ENCODE results near the gene KRTAP17-1. TPM values are rescaled to one million over a fixed set of nuclear protein-coding genes. Genes with fewer than 3 reads are reported as not detected.

The KRTAP17-1 gene
- total RNA-seq, 1 donor from 2014 or later: not detected

- H3K27me3 Mint-ChIP-seq (ENCODE audit: unreplicated experiment): no peaks in the 10 kb centered on the region
- H3K36me3 Mint-ChIP-seq (ENCODE audit: low read depth, unreplicated experiment): no peaks in the 10 kb centered on the region
- H3K4me1 Mint-ChIP-seq (ENCODE audit: unreplicated experiment): no peaks in the 10 kb centered on the region
- H3K27ac Mint-ChIP-seq (ENCODE audit: unreplicated experiment): no peak overlapping the region
- TF ChIP-seq CTCF (IDR thresholded peaks at IDR 0.05; ENCODE audit: unreplicated experiment): no peak
- DNase-seq (ENCODE audit: low spot score): no peak
- H3K9me3 Mint-ChIP-seq (ENCODE audit: unreplicated experiment): no peaks in the 10 kb centered on the region
- H3K4me3 Mint-ChIP-seq (ENCODE audit: unreplicated experiment): no peak overlapping the region
Measured at GRCh38 chr17:41267711-41268110, 47.8 kb downstream of the KRTAP17-1 start.

GRCh38 chr17:41265078-41265477 lies 50.4 kb downstream of the KRTAP17-1 start, which contains the start of gene KRTAP9-6:
Gene KRTAP9-6, plus strand, starts transcription at chr17:41265378. Its CDS starts 0 bp downstream, at chr17:41265378.
- no peaks in the 10 kb centered on the region for H3K27me3 Mint-ChIP-seq (ENCODE audit: unreplicated experiment)
- no peaks in the 10 kb centered on the region for H3K36me3 Mint-ChIP-seq (ENCODE audit: low read depth, unreplicated experiment)

More at GRCh38 chr17:41265078-41265477, 50.4 kb downstream of the KRTAP17-1 start, which contains the start of gene KRTAP9-6:
- Mint-ChIP-seq H3K9me3 (ENCODE audit: unreplicated experiment) (no peaks in the 10 kb centered on the region), H3K4me1 (ENCODE audit: unreplicated experiment) (no peaks in the 10 kb centered on the region), H3K27ac (ENCODE audit: unreplicated experiment) (no peak within 1 kb of the TSS), H3K4me3 (ENCODE audit: unreplicated experiment) (no peak within 1 kb of the TSS)
- no peak for DNase-seq (ENCODE audit: low spot score)
- TF ChIP-seq CTCF (IDR thresholded peaks at IDR 0.05; ENCODE audit: unreplicated experiment): no peak

Other genes with a start within 250 kb of the KRTAP17-1 start
- not detected for gene KRTAP2-4, start 249.8 kb downstream of the KRTAP17-1 start, total RNA-seq (ENCODE audit: unreplicated experiment)
- gene KRTAP4-7, start 231.6 kb downstream of the KRTAP17-1 start, total RNA-seq (ENCODE audit: unreplicated experiment): not detected
- gene KRTAP4-8, start 217.6 kb downstream of the KRTAP17-1 start, total RNA-seq (ENCODE audit: unreplicated experiment): not detected
- gene KRTAP4-16, start 213.5 kb downstream of the KRTAP17-1 start, total RNA-seq (ENCODE audit: unreplicated experiment): not detected
- not detected for gene KRTAP4-9, start 210.3 kb downstream of the KRTAP17-1 start, total RNA-seq (ENCODE audit: unreplicated experiment)
- not detected for gene KRTAP4-11, start 197.3 kb downstream of the KRTAP17-1 start, total RNA-seq (ENCODE audit: unreplicated experiment)
- not detected for gene KRTAP4-12, start 191.5 kb downstream of the KRTAP17-1 start, total RNA-seq (ENCODE audit: unreplicated experiment)
- gene KRTAP4-6, start 175.2 kb downstream of the KRTAP17-1 start, total RNA-seq (ENCODE audit: unreplicated experiment): not detected
- not detected for gene KRTAP4-5, start 165.9 kb downstream of the KRTAP17-1 start, total RNA-seq (ENCODE audit: unreplicated experiment)
- gene KRTAP4-4, start 155.0 kb downstream of the KRTAP17-1 start, total RNA-seq (ENCODE audit: unreplicated experiment): not detected
- not detected for gene KRTAP4-3, start 147.5 kb downstream of the KRTAP17-1 start, total RNA-seq (ENCODE audit: unreplicated experiment)
- not detected for gene KRTAP4-2, start 137.5 kb downstream of the KRTAP17-1 start, total RNA-seq (ENCODE audit: unreplicated experiment)
- not detected for gene KRTAP4-1, start 130.8 kb downstream of the KRTAP17-1 start, total RNA-seq (ENCODE audit: unreplicated experiment)
- not detected for gene KRTAP9-1, start 125.8 kb downstream of the KRTAP17-1 start, total RNA-seq (ENCODE audit: unreplicated experiment)
- gene KRTAP9-2, start 89.1 kb downstream of the KRTAP17-1 start, total RNA-seq (ENCODE audit: unreplicated experiment): not detected
- gene KRTAP9-3, start 83.3 kb downstream of the KRTAP17-1 start, total RNA-seq (ENCODE audit: unreplicated experiment): not detected
- gene KRTAP9-8, start 77.7 kb downstream of the KRTAP17-1 start, total RNA-seq (ENCODE audit: unreplicated experiment): not detected
- gene KRTAP9-4, start 66.0 kb downstream of the KRTAP17-1 start, total RNA-seq (ENCODE audit: unreplicated experiment): not detected
- not detected for gene KRTAP9-9, start 60.3 kb downstream of the KRTAP17-1 start, total RNA-seq (ENCODE audit: unreplicated experiment)
- gene KRTAP9-6, start 50.3 kb downstream of the KRTAP17-1 start, total RNA-seq (ENCODE audit: unreplicated experiment): not detected
- not detected for gene KRTAP9-7, start 40.0 kb downstream of the KRTAP17-1 start, total RNA-seq (ENCODE audit: unreplicated experiment)
- not detected for gene KRTAP29-1, start 12.9 kb downstream of the KRTAP17-1 start, total RNA-seq (ENCODE audit: unreplicated experiment)
- not detected for gene KRTAP16-1, start 6.4 kb downstream of the KRTAP17-1 start, total RNA-seq (ENCODE audit: unreplicated experiment)
- not detected for gene KRT33A, start 35.1 kb upstream of the KRTAP17-1 start, total RNA-seq (ENCODE audit: unreplicated experiment)
- gene KRT33B, start 54.1 kb upstream of the KRTAP17-1 start, total RNA-seq (ENCODE audit: unreplicated experiment): not detected
- gene KRT34, start 66.6 kb upstream of the KRTAP17-1 start, total RNA-seq (ENCODE audit: unreplicated experiment): not detected
- gene KRT31, start 81.9 kb upstream of the KRTAP17-1 start, total RNA-seq (ENCODE audit: unreplicated experiment): not detected
- not detected for gene KRT37, start 108.9 kb upstream of the KRTAP17-1 start, total RNA-seq (ENCODE audit: unreplicated experiment)
- gene KRT38, start 125.3 kb upstream of the KRTAP17-1 start, total RNA-seq (ENCODE audit: unreplicated experiment): not detected
- gene KRT32, start 151.7 kb upstream of the KRTAP17-1 start, total RNA-seq (ENCODE audit: unreplicated experiment): not detected
- gene KRT35, start 165.4 kb upstream of the KRTAP17-1 start, total RNA-seq (ENCODE audit: unreplicated experiment): not detected
- gene KRT36, start 174.2 kb upstream of the KRTAP17-1 start, total RNA-seq (ENCODE audit: unreplicated experiment): not detected
- not detected for gene KRT13, start 189.9 kb upstream of the KRTAP17-1 start, total RNA-seq (ENCODE audit: unreplicated experiment)
- gene KRT15, start 203.2 kb upstream of the KRTAP17-1 start, total RNA-seq (ENCODE audit: unreplicated experiment): not detected
- gene KRT19, start 212.6 kb upstream of the KRTAP17-1 start, total RNA-seq (ENCODE audit: unreplicated experiment): 4.5 TPM

Measured in endothelial cell (in vitro differentiated cells).